Loucy (cell line): Measurements from ENCODE around the gene MCTP2.
A peak's percentile ranks its signal among the peaks of the same experiment; 100 is the strongest.

ENCODE experiments used
- H2AFZ ChIP-seq: fragments of 200-600 bp; sonication (generic); 2 replicates; pipeline ENCODE4 v1.6.0; 2016; ENCODE audit warnings: antibody characterized with exemption, mild to moderate bottlenecking, low read length, moderate library complexity
- H3F3A ChIP-seq: fragments of 200-600 bp; 2 replicates; pipeline ENCODE4 v1.6.0; 2016; ENCODE audit warnings: antibody characterized with exemption, low read depth, mild to moderate bottlenecking
- H3K27me3 ChIP-seq: fragments of 200-600 bp; sonication (generic); 2 replicates; pipeline ENCODE4 v1.6.1; 2014; ENCODE audit warnings: low read length, mild to moderate bottlenecking; ENCODE audit not compliant: insufficient read depth, poor library complexity, severe bottlenecking
- H3K36me3 ChIP-seq: fragments of 200-600 bp; sonication (generic); 2 replicates; pipeline ENCODE4 v1.6.1; 2016; ENCODE audit warnings: low read length; ENCODE audit not compliant: insufficient read depth
- H3K4me1 ChIP-seq: fragments of 200-600 bp; sonication (generic); 2 replicates; pipeline ENCODE4 v1.5.1; 2014; ENCODE audit warnings: low read length, mild to moderate bottlenecking; ENCODE audit not compliant: insufficient read depth, poor library complexity, severe bottlenecking
- H3K4me2 ChIP-seq: fragments of 200-600 bp; sonication (generic); 2 replicates; pipeline ENCODE4 v1.6.0; 2014; ENCODE audit warnings: antibody characterized with exemption, low read length, low read depth, mild to moderate bottlenecking; ENCODE audit not compliant: poor library complexity, severe bottlenecking
- H3K4me3 ChIP-seq: fragments of 200-600 bp; sonication (generic); 2 replicates; pipeline ENCODE4 v1.5.1; 2014; ENCODE audit warnings: low read length, mild to moderate bottlenecking, mixed read lengths; ENCODE audit not compliant: poor library complexity, severe bottlenecking
- H3K79me2 ChIP-seq: fragments of 200-600 bp; sonication (generic); 2 replicates; pipeline ENCODE4 v1.6.1; 2014; ENCODE audit warnings: low read length; ENCODE audit not compliant: insufficient read depth
- H3K9ac ChIP-seq: fragments of 200-600 bp; sonication (generic); 2 replicates; pipeline ENCODE4 v1.6.0; 2014; ENCODE audit warnings: mild to moderate bottlenecking, low read depth, low read length, moderate library complexity; ENCODE audit not compliant: poor library complexity, severe bottlenecking
- H3K9me2 ChIP-seq: fragments of 200-600 bp; sonication (generic); replicated peaks from 2 replicates; pipeline ENCODE4 v1.6.1; 2016; ENCODE audit warnings: low read depth, low read length, mixed read lengths
- H3K9me3 ChIP-seq: fragments of 200-600 bp; sonication (generic); 2 replicates; pipeline ENCODE4 v1.6.1; 2014; ENCODE audit warnings: mild to moderate bottlenecking, antibody characterized with exemption, low read length, low read depth; ENCODE audit not compliant: insufficient read depth
- H4K20me1 ChIP-seq: fragments of 200-600 bp; sonication (generic); 2 replicates; pipeline ENCODE4 v1.6.0; 2014; ENCODE audit warnings: antibody characterized with exemption, low read length, mild to moderate bottlenecking; ENCODE audit not compliant: insufficient read depth, poor library complexity, severe bottlenecking
- CTCF ChIP-seq: fragments of 200-600 bp; sonication (generic); conservative IDR thresholded peaks from 2 replicates; pipeline ENCODE4 v1.5.1; 2014; ENCODE audit warnings: mild to moderate bottlenecking, antibody characterized with exemption, low read length
- EZH2phosphoT487 ChIP-seq: fragments of 200-600 bp; IDR thresholded peaks from 2 replicates; pipeline ENCODE4 v1.6.1; 2018; ENCODE audit warnings: antibody characterized with exemption, mild to moderate bottlenecking, moderate library complexity, borderline replicate concordance

The MCTP2 gene

GRCh38 chr15:94414916-94415315 lies 183.6 kb downstream of the MCTP2 start:
- H3F3A ChIP-seq = no peaks in the 10 kb centered on the region
- no peak overlapping the region for H2AFZ ChIP-seq
- H3K9ac ChIP-seq = no peak overlapping the region
- peaks cover 51% of the 10 kb centered on the region; the same call in 1 of the 2 replicates for H3K36me3 ChIP-seq
- no peaks in the 10 kb centered on the region for H3K27me3 ChIP-seq
- peaks cover 22% of the 10 kb centered on the region for H4K20me1 ChIP-seq
- H3K9me2 ChIP-seq = no peaks in the 10 kb centered on the region
- peaks cover 47% of the 10 kb centered on the region for H3K4me1 ChIP-seq
- peaks cover 3% of the 10 kb centered on the region; the same call in 1 of the 2 replicates for H3K9me3 ChIP-seq
- peak overlapping the region; percentile 61 for H3K4me2 ChIP-seq
- TF ChIP-seq CTCF = no peak
- TF ChIP-seq EZH2phosphoT487 = no peak
- H3K4me3 ChIP-seq = no peak overlapping the region
- H3K79me2 ChIP-seq = no peaks in the 10 kb centered on the region

- H3K9me2 ChIP-seq = no peaks in the 10 kb centered on the region
- no peaks in the 10 kb centered on the region for H3K27me3 ChIP-seq
- H4K20me1 ChIP-seq = peaks cover 22% of the 10 kb centered on the region
- peaks cover 33% of the 10 kb centered on the region for H3K4me1 ChIP-seq
- TF ChIP-seq CTCF = no peak
- TF ChIP-seq EZH2phosphoT487 = no peak
- no peak overlapping the region for H3K4me2 ChIP-seq
- peaks cover 56% of the 10 kb centered on the region; the same call in 1 of the 2 replicates for H3K36me3 ChIP-seq
- no peak overlapping the region for H3K4me3 ChIP-seq
- peaks cover 3% of the 10 kb centered on the region; the same call in 1 of the 2 replicates for H3K9me3 ChIP-seq
- no peaks in the 10 kb centered on the region for H3K79me2 ChIP-seq
- no peaks in the 10 kb centered on the region for H3F3A ChIP-seq
- H2AFZ ChIP-seq = no peak overlapping the region
- H3K9ac ChIP-seq = no peak overlapping the region
Measured at GRCh38 chr15:94416267-94416666, 184.9 kb downstream of the MCTP2 start.

GRCh38 chr15:94416820-94417219 lies 185.5 kb downstream of the MCTP2 start:
- no peaks in the 10 kb centered on the region for H3K27me3 ChIP-seq

More at GRCh38 chr15:94416820-94417219, 185.5 kb downstream of the MCTP2 start:
- Histone ChIP-seq H3K9me2 (no peaks in the 10 kb centered on the region), H3K9me3 (peaks cover 3% of the 10 kb centered on the region; the same call in 1 of the 2 replicates), H3K36me3 (peaks cover 56% of the 10 kb centered on the region; the same call in 1 of the 2 replicates), H4K20me1 (peaks cover 19% of the 10 kb centered on the region), H3K4me2 (no peak overlapping the region), H3F3A (no peaks in the 10 kb centered on the region), H3K79me2 (no peaks in the 10 kb centered on the region), H3K4me3 (no peak overlapping the region), H3K9ac (no peak overlapping the region), H3K4me1 (peaks cover 28% of the 10 kb centered on the region), H2AFZ (no peak overlapping the region)
- TF ChIP-seq CTCF (no peak), EZH2phosphoT487 (no peak)
